CD4-positive, alpha-beta T cell (primary cell): Measurements from ENCODE around the gene CDRT4. TPM values are rescaled to one million over a fixed set of nuclear protein-coding genes. Genes with fewer than 3 reads are reported as not detected.

Experiments
- ATAC-seq: fragments of 200-7000 bp; cut with Tn5 transposase; one replicate; pipeline ENCODE4 v1.10.0; 2022; ENCODE audit warnings: mild to moderate bottlenecking; ENCODE audit not compliant: poor library complexity
- CTCF ChIA-PET: fragments of 350-600 bp; sonication (Branson Sonifier 250); formaldehyde crosslinking; loops from one replicate; lab custom pipeline; 2021; ENCODE audit warnings: antibody characterized with exemption, inconsistent platforms; lab: Charles Lee
- POLR2A ChIA-PET: fragments of 350-600 bp; sonication (Branson Sonifier 250); formaldehyde crosslinking; loops from one replicate; lab custom pipeline; 2021; ENCODE audit warnings: antibody characterized with exemption, inconsistent platforms; lab: Charles Lee
- DNase-seq, 14 experiments: peaks; one replicate each; pipeline ENCODE4 v3.0.0-alpha.2; 2013 to 2020; ENCODE audit warnings: mixed read lengths in 2 of 14
- H3K27ac ChIP-seq, 2 donors: one replicate each; pipeline versions ENCODE4 v1.5.1 to v1.7.0; 2013; ENCODE audit warnings: low read length in 2 of 2, low read depth in 1 of 2, mild to moderate bottlenecking in 1 of 2
- H3K27me3 ChIP-seq, 2 experiments: 1 replicate in 1 of 2; 2 replicates in 1 of 2; pipeline versions ENCODE4 v1.6.1 to v1.7.0; 2013; ENCODE audit warnings: low read length in 2 of 2, control low read depth in 1 of 2, mild to moderate bottlenecking in 1 of 2, moderate library complexity in 1 of 2; ENCODE audit not compliant: insufficient read depth in 2 of 2, control insufficient read depth in 1 of 2
- H3K36me3 ChIP-seq: one replicate; pipeline ENCODE4 v1.6.1; 2013; ENCODE audit warnings: low read length, control low read depth; ENCODE audit not compliant: insufficient read depth
- H3K4me1 ChIP-seq: one replicate; pipeline ENCODE4 v1.6.1; 2013; ENCODE audit warnings: low read length, control low read depth; ENCODE audit not compliant: insufficient read depth
- H3K4me3 ChIP-seq: one replicate; pipeline ENCODE4 v1.5.1; 2013; ENCODE audit warnings: mild to moderate bottlenecking, low read length, moderate library complexity
- H3K9me3 ChIP-seq, 2 experiments: 1 replicate in 1 of 2; 2 replicates in 1 of 2; pipeline versions ENCODE4 v1.6.1 to v1.7.0; 2013; ENCODE audit warnings: low read length in 2 of 2, mild to moderate bottlenecking in 2 of 2, control low read depth in 1 of 2, moderate library complexity in 1 of 2; ENCODE audit not compliant: control insufficient read depth in 1 of 2, insufficient read depth in 1 of 2
- H3K27ac Mint-ChIP-seq: one replicate; pipeline ENCODE4 v1.8.0; 2020; ENCODE audit warnings: mixed read lengths
- H3K27me3 Mint-ChIP-seq: one replicate; pipeline ENCODE4 v1.8.0; 2021; ENCODE audit warnings: mixed read lengths
- H3K36me3 Mint-ChIP-seq: one replicate; pipeline ENCODE4 v1.8.0; 2021; ENCODE audit warnings: low read depth, mixed read lengths
- H3K4me1 Mint-ChIP-seq: one replicate; pipeline ENCODE4 v1.8.0; 2021; ENCODE audit warnings: low read depth, mixed read lengths
- H3K4me3 Mint-ChIP-seq: one replicate; pipeline ENCODE4 v1.8.0; 2020; ENCODE audit warnings: mild to moderate bottlenecking, mixed read lengths
- H3K9me3 Mint-ChIP-seq: one replicate; pipeline ENCODE4 v1.8.0; 2020; ENCODE audit warnings: mixed read lengths
- intact Hi-C, 2 experiments: fragments of 100-400 bp; cut with DNase I in 1 of 2; cut with micrococcal nuclease in 1 of 2; formaldehyde crosslinking; loops; one replicate each; pipeline versions ENCODE4 v1.15.1 to v1.9.0; 2023 to 2025; cut with DNase I, micrococcal nuclease
- total RNA-seq, 174 experiments: library from RNA in 2 of 174; stranded (reverse) in 2 of 174; gene quantifications; one replicate each; pipeline ENCODE4 v1.2.3 and lab custom pipeline; 2021 to 2026
- TF ChIP-seq, protein P1 (sequence below): fragments of 200-600 bp; IDR thresholded peaks from one replicate; pipeline ENCODE4 v1.8.0; 2022; ENCODE audit warnings: antibody characterized with exemption, mild to moderate bottlenecking

The CDRT4 gene
- total RNA-seq, 2 experiments from 2014 or later = 0.89 to 3.3 TPM

DNA sequence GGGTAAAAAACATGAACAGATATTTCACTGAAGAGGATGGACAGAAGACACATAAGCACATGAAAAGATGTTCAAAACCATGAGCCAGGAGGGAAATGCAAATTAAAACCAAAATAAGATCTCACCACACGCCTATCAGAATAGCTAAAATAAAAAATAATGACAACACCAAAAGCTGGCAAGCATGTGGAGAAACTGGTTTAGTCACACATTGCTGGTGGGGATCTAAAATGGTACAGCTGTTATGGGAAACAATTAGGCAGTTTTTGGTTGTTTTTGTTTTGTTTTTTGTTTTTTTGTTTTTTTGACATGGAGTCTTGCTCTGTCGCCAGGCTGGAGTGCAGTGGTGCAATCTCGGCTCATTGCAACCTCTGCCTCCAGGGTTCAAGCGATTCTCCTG, 81.3 kb downstream of the CDRT4 start:
- Mint-ChIP-seq H3K4me3 (no peak overlapping the region), H3K27me3 (peaks cover 41% of the 10 kb centered on the region), H3K4me1 (no peaks in the 10 kb centered on the region), H3K9me3 (no peaks in the 10 kb centered on the region), H3K27ac (no peak overlapping the region), H3K36me3 (no peaks in the 10 kb centered on the region)
- peaks cover 0 to 3% of the 10 kb centered on the region in 2 experiments for H3K9me3 ChIP-seq
- TF ChIP-seq, protein P1, sequence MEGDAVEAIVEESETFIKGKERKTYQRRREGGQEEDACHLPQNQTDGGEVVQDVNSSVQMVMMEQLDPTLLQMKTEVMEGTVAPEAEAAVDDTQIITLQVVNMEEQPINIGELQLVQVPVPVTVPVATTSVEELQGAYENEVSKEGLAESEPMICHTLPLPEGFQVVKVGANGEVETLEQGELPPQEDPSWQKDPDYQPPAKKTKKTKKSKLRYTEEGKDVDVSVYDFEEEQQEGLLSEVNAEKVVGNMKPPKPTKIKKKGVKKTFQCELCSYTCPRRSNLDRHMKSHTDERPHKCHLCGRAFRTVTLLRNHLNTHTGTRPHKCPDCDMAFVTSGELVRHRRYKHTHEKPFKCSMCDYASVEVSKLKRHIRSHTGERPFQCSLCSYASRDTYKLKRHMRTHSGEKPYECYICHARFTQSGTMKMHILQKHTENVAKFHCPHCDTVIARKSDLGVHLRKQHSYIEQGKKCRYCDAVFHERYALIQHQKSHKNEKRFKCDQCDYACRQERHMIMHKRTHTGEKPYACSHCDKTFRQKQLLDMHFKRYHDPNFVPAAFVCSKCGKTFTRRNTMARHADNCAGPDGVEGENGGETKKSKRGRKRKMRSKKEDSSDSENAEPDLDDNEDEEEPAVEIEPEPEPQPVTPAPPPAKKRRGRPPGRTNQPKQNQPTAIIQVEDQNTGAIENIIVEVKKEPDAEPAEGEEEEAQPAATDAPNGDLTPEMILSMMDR = no peak
- H3K4me1 ChIP-seq = no peaks in the 10 kb centered on the region
- no peak overlapping the region for H3K27ac ChIP-seq
- DNase-seq (no peak), ATAC-seq (no peak)
- H3K36me3 ChIP-seq = no peaks in the 10 kb centered on the region
- POLR2A ChIA-PET = no interaction called here
- peaks cover 2 to 21% of the 10 kb centered on the region in 2 experiments for H3K27me3 ChIP-seq
- H3K4me3 ChIP-seq = no peak overlapping the region
- intact Hi-C loops = no loop called here
- CTCF ChIA-PET = no interaction called here

Other genes with a start within 250 kb of the CDRT4 start
- gene PMP22, start 202.3 kb downstream of the CDRT4 start, total RNA-seq = not detected
- not detected for gene TEKT3, start 126.0 kb downstream of the CDRT4 start, total RNA-seq
- gene TVP23C, start 95.9 kb upstream of the CDRT4 start, total RNA-seq = 10 to 100 TPM; 14.8 to 16.0 TPM
- gene FBXW10B, start 152.1 kb upstream of the CDRT4 start, total RNA-seq = under 1 TPM in 1 of 2 experiments, not detected in 1; 0.45 TPM
- gene TRIM16, start 216.7 kb upstream of the CDRT4 start, total RNA-seq = 1 to 10 TPM; 5.6 to 5.7 TPM
- 10 to 100 TPM; 14.4 to 19.4 TPM for gene ZNF286A, start 232.1 kb upstream of the CDRT4 start, total RNA-seq